OCI-LY3 (cell line): ENCODE data around the gene HBA1.
"Not testable (repeated sequence)": the region's sequence is repeated elsewhere in the genome, so short reads cannot be mapped to it uniquely, and the experiment has no call there.

Source experiments
- CTCF ChIP-seq: fragments of 200-600, 300-600 bp; sonication (generic); IDR thresholded peaks from 2 replicates; pipeline ENCODE4 v1.5.1; 2014; ENCODE audit warnings: antibody characterized with exemption, low read length, low read depth
- EZH2phosphoT487 ChIP-seq: fragments of 200-600 bp; shearing (Covaris generic); IDR thresholded peaks from 2 replicates; pipeline ENCODE4 v1.6.1; 2018; ENCODE audit warnings: antibody characterized with exemption, mixed run types, low read depth

GRCh38 chr16:173211-173854, 3.1 kb upstream of the HBA1 start:
- TF ChIP-seq CTCF, EZH2phosphoT487: not testable (repeated sequence)
